ENCODE data around the gene CDK5R1.

DNA sequence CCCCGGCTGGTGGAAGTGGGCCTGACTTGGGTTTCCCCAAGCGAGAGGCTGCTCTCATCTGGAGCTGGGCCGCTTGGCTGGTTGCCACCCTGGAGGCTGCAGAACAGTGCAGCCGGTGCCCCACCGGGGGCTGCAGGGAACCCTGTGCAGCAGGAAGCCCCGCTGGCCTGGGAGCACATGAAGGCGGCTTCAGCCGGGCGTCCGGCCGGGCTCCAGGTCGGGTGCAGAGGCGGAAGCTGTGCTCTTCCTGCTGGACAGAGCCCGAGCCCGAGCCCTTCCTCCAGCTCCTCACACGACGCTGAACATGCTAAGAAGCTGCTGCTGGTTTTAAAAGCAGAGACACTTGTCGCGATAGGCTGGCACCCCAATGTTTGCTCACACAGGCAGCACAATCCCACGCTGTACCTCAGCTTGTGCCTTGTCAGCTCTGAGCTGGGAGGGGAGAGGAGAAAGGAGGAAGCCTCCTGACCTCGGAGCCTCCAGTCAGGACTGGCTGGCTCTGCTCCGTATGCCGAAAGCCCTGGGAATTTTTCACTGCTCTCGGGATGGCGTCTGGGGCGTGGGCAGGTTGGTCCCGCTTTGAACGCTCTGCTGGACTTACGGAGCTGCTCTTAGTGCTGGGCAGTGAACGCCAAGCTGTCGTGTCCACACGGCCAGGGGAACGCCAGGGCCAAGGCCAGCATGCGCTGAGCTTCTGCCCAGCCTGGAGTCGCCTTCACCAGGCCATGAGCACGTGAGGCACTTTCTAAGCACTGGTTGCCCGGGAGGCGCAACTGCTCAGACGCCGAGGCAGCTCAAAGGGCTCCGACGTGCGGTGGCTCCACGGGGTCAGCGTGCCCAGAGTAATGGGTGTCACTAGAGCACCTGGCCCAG, 8.8 kb downstream of the CDK5R1 start:
- TF ChIP-seq, protein P1, sequence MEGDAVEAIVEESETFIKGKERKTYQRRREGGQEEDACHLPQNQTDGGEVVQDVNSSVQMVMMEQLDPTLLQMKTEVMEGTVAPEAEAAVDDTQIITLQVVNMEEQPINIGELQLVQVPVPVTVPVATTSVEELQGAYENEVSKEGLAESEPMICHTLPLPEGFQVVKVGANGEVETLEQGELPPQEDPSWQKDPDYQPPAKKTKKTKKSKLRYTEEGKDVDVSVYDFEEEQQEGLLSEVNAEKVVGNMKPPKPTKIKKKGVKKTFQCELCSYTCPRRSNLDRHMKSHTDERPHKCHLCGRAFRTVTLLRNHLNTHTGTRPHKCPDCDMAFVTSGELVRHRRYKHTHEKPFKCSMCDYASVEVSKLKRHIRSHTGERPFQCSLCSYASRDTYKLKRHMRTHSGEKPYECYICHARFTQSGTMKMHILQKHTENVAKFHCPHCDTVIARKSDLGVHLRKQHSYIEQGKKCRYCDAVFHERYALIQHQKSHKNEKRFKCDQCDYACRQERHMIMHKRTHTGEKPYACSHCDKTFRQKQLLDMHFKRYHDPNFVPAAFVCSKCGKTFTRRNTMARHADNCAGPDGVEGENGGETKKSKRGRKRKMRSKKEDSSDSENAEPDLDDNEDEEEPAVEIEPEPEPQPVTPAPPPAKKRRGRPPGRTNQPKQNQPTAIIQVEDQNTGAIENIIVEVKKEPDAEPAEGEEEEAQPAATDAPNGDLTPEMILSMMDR (conservative IDR thresholded peaks at IDR 0.05 in 1 of 2, IDR thresholded peaks at IDR 0.05 in 1 of 2; ENCODE audit: low read depth in 1 of 2, low read length in 2 of 2) = no peak
- no peak for TF ChIP-seq EZH2 (IDR thresholded peaks at IDR 0.05; ENCODE audit: low read length, missing control alignments)

Data from fibroblast of lung (primary cell).